HG03469 (cell line): ENCODE results near the gene RIMBP3C.
"Not testable (repeated sequence)": the region's sequence is repeated elsewhere in the genome, so short reads cannot be mapped to it uniquely, and the experiment has no call there.

Experiments used
- ATAC-seq: cut with Tn5 transposase; IDR thresholded peaks from one replicate; pipeline ENCODE4 v1.9.1; 2021; ENCODE audit warnings: mild to moderate bottlenecking, moderate library complexity, moderate number of reproducible peaks; ENCODE audit not compliant: unreplicated experiment

RIMBP3C gene

DNA sequence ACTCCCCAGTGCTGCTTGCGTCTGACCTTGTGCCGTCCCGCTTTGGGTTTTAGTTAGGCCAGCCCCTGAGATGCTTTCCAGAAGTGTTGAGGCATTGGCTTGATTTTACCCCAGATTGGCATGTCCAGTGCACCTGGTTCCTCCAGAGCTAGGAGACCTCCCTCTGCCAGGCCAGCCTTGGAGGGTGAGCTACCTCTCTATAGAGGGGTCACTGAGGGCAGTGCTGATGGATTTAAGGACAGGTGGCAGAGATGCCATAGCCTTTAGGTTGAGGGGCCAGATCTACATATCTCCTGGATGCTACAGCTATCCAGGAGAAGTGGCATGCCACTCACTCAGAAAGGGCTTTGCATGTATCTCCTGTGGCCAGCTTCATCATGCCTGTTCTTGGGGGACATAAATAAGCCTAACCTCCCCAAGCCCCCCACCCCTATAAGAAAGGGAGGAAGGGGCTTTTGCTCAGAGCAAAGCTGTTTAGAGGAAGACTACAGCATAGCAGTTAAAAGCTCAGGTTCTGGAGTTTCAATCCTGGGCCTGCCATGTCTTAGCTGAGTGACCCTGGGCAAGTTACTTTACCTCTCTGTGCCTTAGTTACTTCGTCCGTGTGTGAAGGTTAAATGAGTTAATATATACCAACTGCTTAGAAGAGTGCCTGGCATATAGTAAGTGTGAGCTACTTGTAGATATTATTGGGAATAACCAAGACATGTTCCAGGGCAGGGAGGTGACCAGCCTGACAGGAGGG lies 22.7 kb upstream of the RIMBP3C start:
- no peak for ATAC-seq

DNA sequence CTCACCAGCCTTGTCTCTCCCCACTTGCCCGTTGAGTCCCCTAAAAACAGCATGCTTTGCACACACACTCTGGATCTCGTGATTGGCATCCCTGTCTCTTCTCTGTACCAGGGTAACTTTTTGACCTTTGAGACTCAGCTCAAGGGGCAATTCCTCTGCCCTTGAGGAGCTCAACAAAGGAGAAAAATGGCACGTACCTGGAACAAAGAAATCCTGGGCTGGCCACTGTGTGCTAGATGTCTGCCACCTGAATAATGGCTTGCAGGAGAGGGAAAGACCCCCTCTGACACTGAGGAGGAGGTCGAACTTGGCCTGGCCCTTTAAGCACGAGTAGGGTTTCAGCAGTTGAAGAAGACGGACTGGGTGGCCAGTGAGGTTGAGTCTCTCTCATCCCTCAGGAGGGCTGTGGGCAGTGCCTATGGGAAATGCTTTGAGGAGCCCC lies 22.1 kb upstream of the RIMBP3C start:
- ATAC-seq: no peak

DNA sequence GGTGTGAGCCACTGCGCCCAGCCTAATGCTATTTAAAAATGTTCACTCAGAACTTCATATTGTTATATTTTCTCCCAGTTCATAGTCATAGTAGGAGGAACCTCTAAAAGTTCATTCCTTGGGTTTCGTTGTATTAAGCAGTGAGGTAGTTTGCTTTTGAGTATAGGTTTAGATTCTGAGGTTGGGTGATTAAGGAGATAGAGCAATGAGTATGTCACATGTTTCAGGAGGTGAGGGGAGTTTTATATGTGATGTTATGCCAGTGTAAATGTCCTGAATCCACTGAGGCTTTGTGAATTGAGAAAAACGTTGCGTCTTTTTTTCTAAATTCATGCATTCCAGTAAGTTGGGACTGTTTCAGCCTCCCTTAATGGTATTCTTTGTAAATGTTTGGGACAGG lies 20.4 kb upstream of the RIMBP3C start:
- no peak for ATAC-seq

DNA sequence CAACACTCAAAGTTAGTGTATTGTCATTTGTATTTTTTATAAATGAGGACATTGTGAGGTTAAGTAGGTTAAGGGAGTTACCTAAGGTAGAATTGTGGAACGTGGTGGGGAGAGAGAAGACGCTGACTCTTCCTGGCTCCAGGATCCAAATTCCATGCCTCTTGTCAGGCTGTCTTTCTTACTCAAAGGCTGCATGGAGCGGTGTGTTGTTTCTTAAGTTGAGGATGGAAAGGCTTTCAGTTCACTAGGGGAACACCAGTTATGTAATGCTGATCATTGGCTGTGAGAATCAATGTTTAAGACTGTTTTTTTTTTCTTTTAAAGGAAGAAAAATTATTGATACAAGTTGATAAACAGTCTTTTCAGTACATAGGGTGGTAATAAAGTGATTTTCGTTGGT lies 19.1 kb upstream of the RIMBP3C start:
- no peak for ATAC-seq

DNA sequence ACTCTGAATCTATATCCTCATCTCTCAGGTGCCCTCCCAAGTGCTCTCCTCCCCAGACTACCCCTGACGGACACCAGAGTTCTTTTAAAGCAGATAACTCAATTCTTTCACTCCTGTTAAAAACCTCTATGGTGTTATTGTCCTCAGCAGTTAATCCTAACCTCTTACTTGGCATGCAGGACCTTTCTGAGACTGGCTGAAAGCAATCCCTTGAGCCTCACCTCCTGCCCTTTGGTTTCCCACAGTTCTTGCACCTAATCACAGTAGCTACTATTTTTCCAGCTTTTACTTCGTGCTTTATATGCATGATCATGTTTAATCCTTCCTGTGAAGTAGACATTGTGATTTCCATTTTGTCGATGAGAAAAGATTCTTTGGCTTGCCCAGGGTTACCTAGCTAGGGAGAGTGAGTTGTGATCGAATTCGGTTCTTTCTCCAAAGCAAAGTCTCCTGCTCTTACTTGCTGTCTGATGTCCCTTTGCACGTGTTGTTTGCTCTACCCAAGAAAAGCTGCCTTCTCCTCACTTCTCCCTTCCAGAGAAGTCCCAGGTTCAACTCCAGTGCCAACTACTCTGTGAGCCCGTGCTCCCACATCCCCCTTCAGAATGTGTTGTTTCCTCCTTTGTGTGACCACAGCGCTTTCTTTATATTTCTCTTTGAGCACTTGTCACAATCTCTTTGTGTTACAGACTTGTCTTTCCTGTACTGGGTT lies 18.4 kb upstream of the RIMBP3C start:
- ATAC-seq: no peak

DNA sequence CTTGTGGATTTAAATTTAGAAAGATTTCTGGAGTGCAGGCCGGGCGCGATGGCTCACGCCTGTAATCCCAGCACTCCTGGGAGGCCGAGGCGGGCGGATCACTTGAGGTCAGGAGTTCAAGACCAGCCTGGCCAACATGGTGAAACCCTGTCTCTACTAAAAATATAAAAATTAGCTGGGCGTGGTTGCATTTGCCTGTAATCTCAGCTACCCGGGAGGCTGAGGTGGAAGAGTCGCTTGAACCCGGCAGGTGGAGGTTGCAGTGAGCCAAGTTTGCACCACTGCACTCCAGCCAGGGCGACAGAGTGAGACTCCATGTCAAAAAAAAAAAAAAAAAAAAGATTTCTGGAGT lies 17.8 kb upstream of the RIMBP3C start:
- ATAC-seq: not testable (repeated sequence)

DNA sequence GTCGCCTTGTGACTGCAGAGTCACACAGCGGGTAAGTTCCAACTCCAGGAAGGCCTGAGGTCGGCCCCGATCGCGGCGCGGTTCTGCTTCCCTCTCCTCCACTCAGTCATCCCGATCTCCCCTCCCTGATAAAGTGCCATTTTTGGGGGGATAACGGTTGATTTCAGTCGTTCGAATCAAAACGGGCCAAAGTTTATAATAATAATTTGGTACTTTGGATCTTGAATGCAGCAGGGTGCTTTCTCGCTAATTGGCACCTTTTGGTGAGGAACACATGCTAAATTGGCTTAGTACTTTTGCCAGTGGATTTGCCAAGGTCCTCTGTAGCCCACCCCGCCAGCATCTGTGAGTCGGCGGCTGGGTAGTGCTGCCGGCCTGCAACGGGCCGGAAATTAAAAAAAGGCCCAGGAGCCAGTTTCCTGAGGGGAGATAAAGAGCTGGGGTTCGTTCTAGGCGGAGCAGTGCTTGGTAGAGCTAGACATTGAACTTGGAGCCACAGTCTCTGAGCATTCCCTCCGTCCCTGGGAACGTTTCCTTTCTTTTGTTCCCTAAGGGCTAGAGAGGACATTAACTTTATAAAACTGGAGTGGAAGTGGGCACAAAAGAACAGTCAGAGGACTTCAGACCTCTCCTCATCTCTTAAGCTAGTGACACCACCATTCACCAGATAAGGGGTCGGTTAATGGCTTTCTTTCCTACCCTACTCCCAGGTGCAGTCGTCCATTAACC lies 17.2 kb upstream of the RIMBP3C start:
- ATAC-seq: no peak

DNA sequence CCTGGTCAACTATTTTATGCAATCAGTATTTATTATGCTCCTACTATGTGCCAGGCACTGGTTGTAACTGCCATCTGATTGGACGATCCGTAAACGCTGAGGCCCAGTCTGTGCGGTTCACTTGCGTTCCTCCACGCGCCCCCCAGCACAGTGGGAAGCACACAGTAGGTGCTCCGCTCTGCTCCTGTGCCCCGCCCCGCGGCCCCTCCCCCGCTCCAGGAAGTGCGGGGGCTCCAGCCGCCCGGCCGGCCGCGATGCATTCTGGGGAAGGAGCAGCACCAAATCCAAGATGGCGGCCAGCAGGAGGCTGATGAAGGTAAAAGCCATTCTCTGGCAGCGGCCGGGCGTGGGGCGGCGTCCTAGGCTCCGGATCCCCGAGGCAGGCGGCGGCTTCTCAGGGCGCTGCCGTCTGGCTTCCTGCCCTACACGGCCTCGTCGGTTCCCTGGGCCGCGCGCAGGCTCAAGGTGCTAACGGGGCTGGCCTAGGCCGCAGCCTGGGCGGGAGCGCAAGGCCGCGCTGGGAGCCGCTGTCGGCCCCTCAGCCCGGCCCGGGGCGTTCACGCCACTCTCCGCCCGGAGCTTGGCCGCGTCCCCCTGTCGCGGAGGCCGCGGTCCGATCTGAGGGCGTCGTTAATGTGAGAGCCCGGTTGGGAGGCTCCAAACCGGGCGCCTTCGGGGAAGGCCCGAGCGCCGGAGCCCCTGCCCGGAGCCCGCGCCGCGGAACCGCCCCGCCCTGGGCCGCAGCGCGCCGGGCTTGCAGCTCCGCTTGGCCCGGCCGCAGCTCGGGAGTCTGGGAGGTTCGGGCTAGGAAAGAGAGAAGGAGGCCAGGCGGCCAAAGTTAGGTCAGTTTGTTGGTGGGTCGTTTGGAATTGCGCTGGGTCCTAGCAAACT lies 16.4 kb upstream of the RIMBP3C start, which contains the start of gene UBE2L3:
TSS of gene UBE2L3 (plus strand) at position 259 of the 891 bp plus-strand sequence. CDS start at position 290, 31 bp downstream.
- ATAC-seq: no peak

DNA sequence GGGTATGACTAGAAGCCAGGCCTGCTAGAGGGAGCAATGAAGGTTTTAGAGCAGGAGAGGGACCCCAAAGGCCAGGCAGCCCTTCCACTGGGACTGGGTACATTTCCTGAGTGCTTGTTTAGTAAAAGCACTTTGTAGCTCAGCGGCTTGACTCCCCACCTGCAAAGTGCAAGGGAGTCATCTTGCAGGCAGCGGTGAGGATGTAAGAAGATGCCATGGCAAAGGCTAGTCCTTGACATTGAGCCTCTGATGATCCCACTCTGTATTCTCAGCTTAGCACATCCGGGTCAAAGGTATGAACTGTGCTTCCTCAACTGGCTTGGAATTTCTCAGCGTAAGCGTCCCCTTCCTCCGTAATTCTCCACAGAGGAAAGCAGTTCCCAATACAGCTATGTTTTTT lies 13.2 kb upstream of the RIMBP3C start:
- no peak for ATAC-seq

DNA sequence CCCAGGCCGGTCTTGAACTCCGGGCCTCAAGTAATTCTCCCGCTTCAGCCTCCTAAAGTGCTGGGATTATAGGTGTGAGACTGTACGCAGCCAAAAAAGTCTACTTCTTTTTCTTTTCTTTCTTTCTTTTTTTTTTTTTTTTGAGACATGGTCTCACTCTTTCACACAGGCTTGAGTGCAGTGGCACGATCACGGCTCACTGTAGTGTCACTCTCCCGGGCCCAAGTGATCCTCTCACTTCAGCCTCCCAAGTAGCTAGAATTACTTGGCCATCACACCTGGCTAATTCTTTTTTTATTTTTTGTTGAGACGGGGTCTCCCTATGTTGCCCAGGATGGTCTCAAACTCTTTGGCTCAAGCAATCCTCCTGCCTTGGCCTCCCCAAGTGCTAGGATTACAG lies 12.7 kb upstream of the RIMBP3C start:
- ATAC-seq: no peak

DNA sequence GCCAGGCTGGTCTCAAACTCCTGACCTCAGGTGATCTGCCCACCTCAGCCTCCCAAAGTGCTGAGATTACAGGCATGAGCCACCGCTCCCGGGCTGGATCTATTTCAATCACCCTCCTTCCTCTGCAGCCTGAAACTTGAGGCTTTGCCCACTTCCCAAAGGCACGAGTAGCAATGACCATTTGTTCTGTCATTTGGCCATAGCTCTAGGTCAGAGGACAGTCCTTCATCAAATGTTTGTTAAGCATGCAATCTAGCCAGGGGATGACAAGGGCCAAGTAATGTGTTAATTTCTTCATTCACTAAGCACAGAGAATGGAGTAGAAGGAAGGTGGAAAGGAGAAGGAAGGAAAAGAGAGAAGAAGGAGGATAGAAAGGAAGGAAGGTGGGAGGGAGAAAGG lies 9.4 kb upstream of the RIMBP3C start:
- not testable (repeated sequence) for ATAC-seq

DNA sequence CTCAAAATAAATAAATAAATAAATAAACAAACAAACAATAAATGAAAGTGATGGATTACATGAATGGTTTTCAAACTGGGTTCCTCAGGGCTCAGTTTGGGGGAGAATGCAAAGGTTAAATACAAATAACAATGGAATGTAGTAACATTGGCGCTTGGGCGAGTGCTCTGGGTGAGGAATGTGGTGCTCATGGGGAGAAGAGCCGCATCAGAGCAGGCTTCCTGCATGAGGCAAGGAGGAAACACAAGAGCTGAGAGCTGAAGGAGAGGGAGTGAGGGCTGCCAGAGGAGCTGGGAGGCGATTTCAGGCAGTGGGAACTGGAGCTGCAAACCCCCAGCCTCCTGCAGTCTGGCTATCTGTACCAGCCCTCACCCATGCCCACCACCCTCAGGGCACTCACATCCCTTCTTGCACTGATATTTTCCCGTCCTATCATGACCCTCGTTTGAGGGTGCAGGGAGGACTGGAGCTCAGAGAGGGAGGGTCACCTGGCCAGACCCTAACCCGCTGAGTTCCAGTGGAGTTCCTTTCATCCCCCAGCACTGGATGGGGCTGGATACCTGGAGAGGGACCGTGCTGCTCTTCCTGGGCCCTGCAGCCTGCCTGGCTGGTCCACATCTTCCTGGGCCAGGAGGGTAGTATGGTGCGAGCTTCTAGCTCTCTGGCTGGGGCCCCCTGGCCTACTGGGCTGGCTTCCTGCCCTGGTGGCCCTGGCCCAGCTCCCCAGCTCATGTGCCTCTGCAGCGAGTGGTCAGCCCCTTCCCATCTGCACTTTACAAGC lies 8.3 kb upstream of the RIMBP3C start:
- ATAC-seq: not testable (repeated sequence)

DNA sequence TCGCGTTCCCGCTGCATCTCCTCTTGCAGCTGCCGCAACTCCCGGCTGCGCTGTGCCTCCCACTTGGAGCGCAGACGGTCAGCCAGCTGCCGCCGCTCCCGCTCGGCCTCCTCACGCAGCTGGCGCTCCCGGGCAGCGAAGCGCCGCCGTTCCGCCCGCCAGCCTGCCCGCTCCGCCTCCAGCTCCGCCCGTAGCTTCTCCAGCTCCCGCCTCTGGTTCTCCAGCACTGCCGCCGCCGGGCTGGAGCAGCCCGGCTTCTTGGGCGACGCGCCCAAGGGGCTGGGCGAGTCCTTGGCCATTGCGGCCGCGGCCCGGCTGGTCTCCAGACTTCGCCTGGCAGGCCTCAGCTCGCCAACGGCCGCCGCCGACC lies 598 bp downstream of the RIMBP3C start:
- ATAC-seq: not testable (repeated sequence)

DNA sequence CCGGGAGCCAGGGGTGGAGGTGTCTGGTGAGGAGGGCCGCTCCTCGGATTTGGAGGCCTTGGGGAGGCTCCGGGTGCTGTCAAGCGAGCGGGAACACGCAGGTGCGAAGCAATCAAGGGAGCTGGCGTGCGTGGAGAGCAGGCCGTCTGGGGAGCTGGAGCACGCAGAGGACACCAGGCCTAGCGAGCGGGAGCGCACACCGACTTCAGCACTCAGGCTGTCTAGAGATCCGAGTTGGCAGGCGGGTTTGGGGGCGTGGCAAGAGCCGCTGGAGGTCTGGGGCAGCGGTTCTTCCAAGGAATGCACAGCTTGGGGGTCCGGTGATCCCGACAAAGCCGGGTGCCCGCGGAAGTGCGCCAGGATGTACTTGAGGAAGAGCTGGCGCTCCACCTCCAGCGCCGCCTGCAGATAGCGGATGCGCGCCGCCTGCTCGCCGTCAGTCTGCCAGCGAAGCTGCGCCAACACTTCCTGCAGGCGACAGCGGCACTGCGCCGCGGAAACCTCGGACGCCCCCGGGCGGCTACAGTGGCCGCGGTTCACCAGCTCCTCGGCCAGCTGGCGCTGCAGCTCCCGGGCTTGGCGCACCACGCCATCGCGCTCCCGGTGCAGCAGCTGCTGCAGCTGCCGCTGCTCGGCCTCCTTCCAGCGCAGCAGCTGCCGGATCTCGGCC lies 1.1 kb downstream of the RIMBP3C start:
- not testable (repeated sequence) for ATAC-seq

DNA sequence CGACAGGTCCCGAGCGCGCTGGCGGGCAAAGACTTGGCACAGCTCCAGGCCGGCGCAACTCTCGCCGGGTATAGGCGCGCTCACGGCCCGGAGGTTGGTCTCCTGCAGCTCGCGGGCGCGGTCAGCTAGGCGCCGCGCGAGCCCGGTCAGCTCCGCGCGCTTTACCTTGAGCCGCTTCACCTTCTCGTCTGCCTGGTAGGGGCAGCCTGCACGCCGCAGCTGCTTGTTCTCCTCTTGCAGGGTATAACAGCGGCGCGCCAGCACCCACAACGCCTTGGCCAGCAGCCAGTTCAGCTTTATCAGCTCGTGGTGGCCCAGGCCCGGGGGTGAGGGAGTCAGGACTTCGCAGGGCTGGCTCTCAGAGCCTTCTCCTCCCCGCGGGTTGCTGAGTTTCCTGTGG lies 1.7 kb downstream of the RIMBP3C start:
- ATAC-seq: not testable (repeated sequence)

DNA sequence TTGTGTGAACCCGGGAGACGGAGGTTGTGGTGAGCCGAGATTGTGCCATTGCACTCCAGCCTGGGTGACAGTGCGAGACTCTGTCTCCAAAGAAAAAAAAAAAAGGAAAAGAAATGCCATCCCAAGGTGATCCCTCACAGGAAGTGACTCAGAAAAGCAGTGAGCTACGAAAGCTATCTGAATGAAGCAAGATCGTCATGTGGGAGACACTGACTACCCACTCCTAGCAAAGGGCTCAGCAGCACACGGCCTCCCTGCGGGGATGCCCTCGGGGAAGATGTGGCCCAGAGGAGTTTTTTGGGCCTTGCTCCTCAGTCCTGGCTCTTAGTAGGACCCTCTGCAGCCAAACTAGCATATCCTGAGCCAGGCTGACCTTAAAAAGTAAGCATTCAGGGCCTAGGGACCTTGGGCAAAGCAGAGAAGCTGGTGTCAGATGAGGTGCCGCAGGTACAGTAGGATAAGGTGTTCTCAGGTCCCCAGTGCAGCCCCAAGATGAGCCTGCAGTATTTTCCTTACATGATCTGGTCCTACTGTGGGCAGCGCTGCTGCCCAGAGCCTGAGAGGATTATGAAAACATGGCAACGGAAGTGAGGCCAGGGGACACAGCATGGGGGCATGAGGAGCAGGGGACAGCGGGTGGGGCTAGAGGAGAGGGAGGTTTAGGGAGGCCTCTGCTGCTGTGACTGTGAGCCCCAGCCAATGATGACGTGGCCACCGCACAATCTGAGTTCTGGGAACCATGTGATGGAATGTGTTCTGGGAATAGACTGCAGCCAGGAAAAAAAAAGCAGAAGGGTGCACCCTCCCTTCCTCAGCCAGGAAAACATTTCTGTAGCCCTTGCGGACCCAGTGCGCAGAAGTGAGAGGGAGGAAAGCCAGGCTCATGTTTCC lies 6.6 kb downstream of the RIMBP3C start:
- ATAC-seq: not testable (repeated sequence)

DNA sequence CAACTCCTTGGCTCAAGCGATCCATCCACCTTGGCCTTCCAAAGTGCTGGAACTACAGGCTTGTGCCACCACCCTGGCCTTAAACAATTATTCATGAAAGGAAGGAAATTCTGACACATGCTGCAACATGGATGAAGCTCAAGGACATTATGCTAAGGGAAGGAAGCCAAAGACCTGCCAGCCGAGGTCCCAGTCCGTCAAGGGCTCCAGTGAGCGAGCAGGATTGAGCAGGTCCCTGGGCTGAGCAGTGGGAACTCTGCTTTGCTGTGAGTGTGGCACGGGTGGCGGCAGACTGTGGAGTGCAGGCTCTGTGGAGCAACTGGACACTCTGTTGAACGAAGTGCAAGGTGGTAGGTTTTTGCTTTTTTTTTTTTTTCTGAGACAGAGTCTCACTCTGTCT lies 11.4 kb downstream of the RIMBP3C start:
- not testable (repeated sequence) for ATAC-seq

DNA sequence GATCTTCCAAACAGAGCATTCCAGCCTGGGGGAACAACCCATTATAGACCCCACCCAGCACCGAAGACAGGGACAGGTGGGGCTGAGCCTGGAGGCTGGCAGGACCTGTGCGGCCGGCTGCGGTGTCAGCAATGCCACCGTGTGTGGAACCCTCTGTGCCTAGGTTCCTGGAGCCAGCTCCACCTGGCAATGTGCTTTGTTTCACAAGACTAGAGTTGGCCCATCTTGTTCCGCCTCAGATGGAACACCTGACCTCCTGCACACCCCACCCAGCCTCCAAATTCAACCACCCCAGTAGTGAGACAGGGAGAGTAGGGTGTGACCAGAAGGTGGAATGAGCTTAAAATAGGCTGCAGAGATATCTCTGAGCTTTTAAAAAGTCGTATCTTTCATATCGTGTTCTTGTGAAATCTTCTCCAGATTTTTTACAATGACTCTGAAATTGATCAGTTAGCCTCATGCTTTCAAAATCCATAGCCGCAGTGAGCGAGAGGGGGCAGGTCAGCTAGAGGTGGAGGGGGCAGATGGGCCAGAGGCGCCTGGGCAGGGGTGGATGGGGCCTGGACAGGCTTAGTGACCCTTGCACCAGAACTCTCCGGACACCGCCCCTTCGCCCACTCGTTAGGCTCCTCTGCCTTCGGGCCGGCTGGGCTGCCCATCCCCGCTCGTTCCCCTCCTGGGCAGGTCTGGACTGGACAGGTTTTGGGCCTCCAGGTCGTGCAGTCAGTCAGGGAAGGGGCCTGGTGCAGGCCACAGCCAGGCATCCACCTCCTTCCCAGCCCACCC lies 18.2 kb downstream of the RIMBP3C start:
- ATAC-seq: not testable (repeated sequence)
